ENCODE data around the gene ANO7.
A peak's percentile ranks its signal among the peaks of the same experiment; 100 is the strongest.

ANO7 gene

GRCh38 chr2:241149925-241150659 lies 38.4 kb upstream of the ANO7 start, which contains the start of gene PPP1R7:
Gene PPP1R7, plus strand, starts transcription at chr2:241150467. Its CDS starts 29 bp downstream, at chr2:241150496.
- peak within 1 kb of the TSS; percentile 84 to 85 for H3K4me3 ChIP-seq (replicated peaks in 1 of 2; ENCODE audit: low read depth in 2 of 2, low read length in 2 of 2)
- DNase-seq (ENCODE audit: low read depth in 2 of 2): peak; percentile 93 to 94
- TF ChIP-seq, protein P1, sequence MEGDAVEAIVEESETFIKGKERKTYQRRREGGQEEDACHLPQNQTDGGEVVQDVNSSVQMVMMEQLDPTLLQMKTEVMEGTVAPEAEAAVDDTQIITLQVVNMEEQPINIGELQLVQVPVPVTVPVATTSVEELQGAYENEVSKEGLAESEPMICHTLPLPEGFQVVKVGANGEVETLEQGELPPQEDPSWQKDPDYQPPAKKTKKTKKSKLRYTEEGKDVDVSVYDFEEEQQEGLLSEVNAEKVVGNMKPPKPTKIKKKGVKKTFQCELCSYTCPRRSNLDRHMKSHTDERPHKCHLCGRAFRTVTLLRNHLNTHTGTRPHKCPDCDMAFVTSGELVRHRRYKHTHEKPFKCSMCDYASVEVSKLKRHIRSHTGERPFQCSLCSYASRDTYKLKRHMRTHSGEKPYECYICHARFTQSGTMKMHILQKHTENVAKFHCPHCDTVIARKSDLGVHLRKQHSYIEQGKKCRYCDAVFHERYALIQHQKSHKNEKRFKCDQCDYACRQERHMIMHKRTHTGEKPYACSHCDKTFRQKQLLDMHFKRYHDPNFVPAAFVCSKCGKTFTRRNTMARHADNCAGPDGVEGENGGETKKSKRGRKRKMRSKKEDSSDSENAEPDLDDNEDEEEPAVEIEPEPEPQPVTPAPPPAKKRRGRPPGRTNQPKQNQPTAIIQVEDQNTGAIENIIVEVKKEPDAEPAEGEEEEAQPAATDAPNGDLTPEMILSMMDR (IDR thresholded peaks at IDR 0.05; ENCODE audit: low read depth, low read length): no peak

DNA sequence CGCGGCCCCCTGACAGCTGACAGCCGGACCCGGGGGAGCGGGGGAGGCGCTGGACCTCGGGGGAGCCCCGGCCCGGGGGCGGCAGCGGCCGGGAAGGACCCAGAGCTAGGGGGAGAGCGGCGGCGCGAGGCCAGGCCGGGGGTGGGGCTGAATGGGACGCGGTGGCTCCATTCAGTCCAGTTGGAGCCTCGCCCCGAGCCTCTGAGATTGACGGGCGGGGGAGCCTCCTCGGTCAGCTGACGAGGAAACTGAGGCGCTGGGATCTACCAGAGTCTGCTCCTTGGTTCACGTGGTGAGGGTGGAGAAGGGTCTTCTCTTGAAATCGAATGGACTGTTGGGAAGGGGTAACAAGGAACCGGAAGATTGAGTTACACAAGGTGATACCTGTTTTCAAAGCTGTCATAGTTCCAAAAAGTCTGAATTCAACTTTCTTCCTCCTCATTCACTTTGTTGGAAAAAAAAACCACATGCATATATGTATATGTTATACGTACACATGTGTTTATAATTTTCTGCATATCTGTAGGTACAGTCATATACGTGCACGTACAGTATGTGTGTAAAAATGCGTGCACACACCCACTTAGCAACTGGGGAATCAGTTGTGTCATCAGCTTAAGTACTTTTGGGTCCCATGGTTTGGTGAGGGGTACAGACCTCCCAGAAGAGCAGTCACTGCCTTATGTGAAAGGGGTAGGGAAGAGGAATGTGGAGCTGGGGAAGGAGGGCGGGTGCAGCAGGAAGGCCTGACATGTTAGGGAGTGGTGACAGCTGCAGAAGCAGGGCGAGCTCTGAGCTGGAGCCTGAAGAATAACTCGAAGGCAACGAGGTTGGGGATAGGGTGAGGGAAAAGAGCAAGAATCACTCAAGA lies 37.6 kb upstream of the ANO7 start:
- TF ChIP-seq, protein P1 (IDR thresholded peaks at IDR 0.05; ENCODE audit: low read depth, low read length): no peak
- H3K4me3 ChIP-seq (replicated peaks in 1 of 2; ENCODE audit: low read depth in 2 of 2, low read length in 2 of 2): peak overlapping the region; percentile 84 to 85
- peak; percentile 7 to 13 for DNase-seq (ENCODE audit: low read depth in 2 of 2)

DNA sequence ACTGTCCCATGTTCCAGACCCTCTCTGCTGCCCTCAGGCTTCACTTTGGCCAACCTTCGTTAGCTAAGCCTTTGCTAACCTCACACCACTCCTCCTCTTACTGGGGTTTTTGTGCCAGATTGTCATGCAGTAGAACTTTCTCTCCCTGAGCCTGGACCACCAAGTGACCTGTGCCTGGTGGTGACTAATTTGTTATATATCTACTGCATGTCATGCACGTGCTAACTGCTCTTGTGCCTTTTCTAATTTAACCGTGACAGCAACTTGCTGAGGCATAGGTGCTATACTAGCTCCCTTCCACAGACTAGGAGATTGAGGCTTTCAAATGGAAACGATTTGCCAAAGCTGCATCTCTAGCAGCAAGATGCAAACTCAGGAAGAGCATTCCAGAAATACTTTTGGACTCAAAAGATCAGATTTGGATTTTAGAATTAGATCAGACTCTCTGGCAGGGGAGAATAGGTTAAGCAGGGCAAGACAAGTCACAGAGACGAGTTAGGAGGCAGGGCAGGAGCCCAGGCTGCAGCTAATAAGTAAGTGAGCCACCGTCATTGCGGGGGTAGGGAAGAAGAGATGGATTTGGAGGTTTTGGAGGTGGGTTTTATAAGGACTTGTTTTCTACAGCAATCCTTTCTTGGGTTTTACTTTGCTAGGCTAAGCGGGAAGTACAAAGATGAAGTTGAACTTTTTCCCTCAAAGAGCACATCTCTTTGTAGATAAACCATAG lies 36.4 kb upstream of the ANO7 start:
- no peak overlapping the region for H3K4me3 ChIP-seq (replicated peaks in 1 of 2; ENCODE audit: low read depth in 2 of 2, low read length in 2 of 2)
- TF ChIP-seq, protein P1 (IDR thresholded peaks at IDR 0.05; ENCODE audit: low read depth, low read length): no peak
- DNase-seq (ENCODE audit: low read depth in 2 of 2): no peak

GRCh38 chr2:241153616-241154015 lies 34.9 kb upstream of the ANO7 start:
- no peak overlapping the region for H3K4me3 ChIP-seq (replicated peaks in 1 of 2; ENCODE audit: low read depth in 2 of 2, low read length in 2 of 2)
- peak in 1 of 2 donors; percentile 26 for DNase-seq (ENCODE audit: low read depth in 2 of 2)
- TF ChIP-seq, protein P1 (IDR thresholded peaks at IDR 0.05; ENCODE audit: low read depth, low read length): no peak

GRCh38 chr2:241154915-241155314 lies 33.6 kb upstream of the ANO7 start:
- TF ChIP-seq, protein P1 (IDR thresholded peaks at IDR 0.05; ENCODE audit: low read depth, low read length): no peak
- DNase-seq (ENCODE audit: low read depth in 2 of 2): peak; percentile 26 to 70
- no peak overlapping the region for H3K4me3 ChIP-seq (replicated peaks in 1 of 2; ENCODE audit: low read depth in 2 of 2, low read length in 2 of 2)

DNA sequence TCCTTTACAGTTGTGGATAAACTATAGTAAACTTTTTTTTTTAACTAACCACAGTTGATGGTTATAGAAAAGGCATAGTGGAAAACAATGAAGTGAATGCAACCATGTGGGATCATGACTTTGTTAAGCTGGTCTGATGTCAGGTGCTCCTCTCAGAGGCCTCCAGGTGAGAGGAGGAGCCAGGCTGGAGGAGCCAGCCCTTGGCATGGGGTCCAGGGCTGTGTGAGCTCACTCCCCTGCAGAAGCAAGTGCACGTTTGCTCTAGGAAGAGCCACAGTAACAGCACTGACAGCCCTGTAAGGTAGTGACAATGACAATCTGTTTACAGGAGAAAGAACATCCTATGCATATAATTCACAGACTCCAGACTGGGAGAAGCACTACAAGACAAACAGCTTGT lies 32.5 kb upstream of the ANO7 start:
- TF ChIP-seq, protein P1 (IDR thresholded peaks at IDR 0.05; ENCODE audit: low read depth, low read length): no peak
- no peak overlapping the region for H3K4me3 ChIP-seq (replicated peaks in 1 of 2; ENCODE audit: low read depth in 2 of 2, low read length in 2 of 2)
- no peak for DNase-seq (ENCODE audit: low read depth in 2 of 2)
